HEK293 (cell line): ENCODE data around the gene CCDC112.

Experiments used
- CTCF ChIP-seq: fragments of 450-650 bp; formaldehyde crosslinking; IDR thresholded peaks from 2 replicates; pipeline ENCODE4 v1.5.1; 2016; ENCODE audit warnings: missing biosample characterization, missing genetic modification characterization
- ZBTB17 ChIP-seq: fragments of 450-650 bp; formaldehyde crosslinking; IDR thresholded peaks from 2 replicates; pipeline ENCODE4 v1.5.1; 2016; ENCODE audit warnings: missing biosample characterization, missing genetic modification characterization

- TF ChIP-seq ZBTB17 (tag by site-specific recombination): no peak
- no peak for TF ChIP-seq CTCF (tag by site-specific recombination)
Measured at GRCh38 chr5:115284021-115284420, 12.4 kb downstream of the CCDC112 start.
